PC-3 (cell line): Measurements from ENCODE around the gene CCER1. TPM values are rescaled to one million over a fixed set of nuclear protein-coding genes. Genes with fewer than 3 reads are reported as not detected.

Experiments used
- ATAC-seq: fragments of 200-7000 bp; cut with Tn5 transposase; 2 replicates; pipeline ENCODE4 v1.9.1; 2020; ENCODE audit warnings: mild to moderate bottlenecking, moderate library complexity
- BruUV-seq: library from RNA; stranded (reverse); fragments of 400-500 nt; replicated peaks from 2 replicates; lab custom pipeline; 2021; lab: Mats Ljungman, UMichigan
- CTCF ChIA-PET: fragments of 300-600 bp; sonication (Branson Sonifier 250); formaldehyde crosslinking; loops from one replicate; lab custom pipeline; 2022; ENCODE audit warnings: antibody characterized with exemption; lab: Charles Lee
- POLR2A ChIA-PET: fragments of 300-600 bp; sonication (Branson Sonifier 250); formaldehyde crosslinking; loops from one replicate; lab custom pipeline; 2022; ENCODE audit warnings: antibody characterized with exemption; ENCODE audit not compliant: unreplicated experiment; lab: Charles Lee
- DNase-seq: peaks from one replicate; pipeline ENCODE4 v3.0.0-alpha.2; 2015
- H2AFZ ChIP-seq: fragments of 300-600 bp; sonication (generic); 2 replicates; pipeline ENCODE4 v1.6.0; 2016; ENCODE audit warnings: antibody characterized with exemption, low read length
- H3F3A ChIP-seq: fragments of 300-600 bp; sonication (generic); one replicate; pipeline ENCODE4 v1.6.0; 2017; ENCODE audit warnings: antibody characterized with exemption, low read length, control low read depth, mild to moderate bottlenecking; ENCODE audit not compliant: unreplicated experiment
- H3K27ac ChIP-seq: fragments of 300-600 bp; sonication (generic); 2 replicates; pipeline ENCODE4 v1.5.1; 2016; ENCODE audit warnings: mild to moderate bottlenecking, low read length
- H3K27me3 ChIP-seq: fragments of 300-600 bp; sonication (generic); 2 replicates; pipeline ENCODE4 v1.6.1; 2016; ENCODE audit warnings: low read length, mixed read lengths
- H3K36me3 ChIP-seq: fragments of 300-600 bp; sonication (generic); 2 replicates; pipeline ENCODE4 v1.6.1; 2016; ENCODE audit warnings: low read depth, mixed run types, low read length, mixed read lengths
- H3K4me1 ChIP-seq: fragments of 300-600 bp; sonication (generic); 2 replicates; pipeline ENCODE4 v1.5.1; 2016; ENCODE audit warnings: low read length; ENCODE audit not compliant: insufficient read depth
- H3K4me2 ChIP-seq: fragments of 300-600 bp; sonication (generic); 2 replicates; pipeline ENCODE4 v1.6.0; 2016; ENCODE audit warnings: low read length
- H3K4me3 ChIP-seq: fragments of 300-600 bp; sonication (generic); 2 replicates; pipeline ENCODE4 v1.5.1; 2016; ENCODE audit warnings: mild to moderate bottlenecking, low read length, mixed read lengths
- H3K79me2 ChIP-seq: fragments of 300-600 bp; sonication (generic); 2 replicates; pipeline ENCODE4 v1.6.1; 2017; ENCODE audit warnings: low read length, mixed read lengths
- H3K9ac ChIP-seq: fragments of 300-600 bp; sonication (generic); 2 replicates; pipeline ENCODE4 v1.6.0; 2016; ENCODE audit warnings: mild to moderate bottlenecking, low read length
- H3K9me2 ChIP-seq: fragments of 300-600 bp; sonication (generic); replicated peaks from 2 replicates; pipeline ENCODE4 v1.6.1; 2016; ENCODE audit warnings: mixed run types, low read length, mixed read lengths
- H3K9me3 ChIP-seq: fragments of 300-600 bp; sonication (generic); 2 replicates; pipeline ENCODE4 v1.6.1; 2016; ENCODE audit warnings: low read length, mixed read lengths
- H4K20me1 ChIP-seq: fragments of 300-600 bp; sonication (generic); 2 replicates; pipeline ENCODE4 v1.6.1; 2016; ENCODE audit warnings: low read length, mixed read lengths
- EZH2 ChIP-seq: fragments of 300-600 bp; sonication (generic); IDR thresholded peaks from one replicate; pipeline ENCODE4 v1.6.1; 2017; ENCODE audit warnings: antibody characterized with exemption, mild to moderate bottlenecking, low read length; ENCODE audit not compliant: unreplicated experiment
- EZH2phosphoT487 ChIP-seq: fragments of 300-600 bp; sonication (generic); IDR thresholded peaks from 2 replicates; pipeline ENCODE4 v1.6.1; 2018; ENCODE audit warnings: mild to moderate bottlenecking, antibody characterized with exemption, low read length, borderline replicate concordance
- intact Hi-C: fragments of 100-400 bp; cut with micrococcal nuclease; formaldehyde crosslinking; loops from 2 replicates; pipeline ENCODE4 v1.9.0; 2023
- total RNA-seq: library from RNA; depleted of rRNA; stranded (reverse); fragments of >200 nt; gene quantifications from 2 replicates; pipeline ENCODE4 v1.2.3, GENCODE V29; 2014
- TF ChIP-seq, protein P1 (sequence below): fragments of 300-600 bp; sonication (generic); conservative IDR thresholded peaks from 2 replicates; pipeline ENCODE4 v1.5.1; 2017; ENCODE audit warnings: antibody characterized with exemption, low read depth, mild to moderate bottlenecking, low read length

Gene CCER1
- total RNA-seq, 1 experiment from 2014 or later = not detected

DNA sequence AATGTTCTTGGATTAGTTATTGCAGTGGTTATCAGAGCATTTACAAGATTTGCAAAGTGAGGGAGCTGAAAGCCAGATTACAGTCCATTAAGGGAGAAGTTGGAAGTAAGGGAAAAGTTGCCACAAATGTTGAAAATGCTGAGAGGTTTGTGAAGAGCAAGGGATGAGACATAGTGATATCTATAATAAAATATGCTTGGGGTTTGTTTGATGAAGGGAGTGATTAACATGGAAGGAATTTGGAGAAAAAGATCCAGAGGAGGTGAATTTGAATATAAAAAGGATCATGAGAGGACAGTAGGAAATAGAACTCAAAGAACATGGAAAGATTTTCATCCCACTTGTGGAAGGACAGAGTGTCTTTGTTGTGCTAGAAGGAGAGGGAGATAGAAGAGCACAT is 19.3 kb upstream of the CCER1 start:
- Histone ChIP-seq H3K4me2 (peak overlapping the region; percentile 29), H3K9ac (no peak overlapping the region), H3K36me3 (no peaks in the 10 kb centered on the region), H3K27ac (no peak overlapping the region), H3K9me3 (no peaks in the 10 kb centered on the region), H3K9me2 (no peaks in the 10 kb centered on the region), H4K20me1 (no peaks in the 10 kb centered on the region), H3K4me1 (peaks cover 34% of the 10 kb centered on the region), H3K27me3 (no peaks in the 10 kb centered on the region), H3F3A (no peaks in the 10 kb centered on the region), H3K4me3 (no peak overlapping the region), H3K79me2 (no peaks in the 10 kb centered on the region), H2AFZ (no peak overlapping the region)
- ChIA-PET CTCF (no interaction called here), POLR2A (interaction anchor here (0.6 kb wide), 1 partner anchor 138 kb away, joined by 3 read pairs; no protein-coding TSS in a partner anchor)
- BruUV-seq = no TSS peak
- intact Hi-C loops = no loop called here
- TF ChIP-seq, protein P1, sequence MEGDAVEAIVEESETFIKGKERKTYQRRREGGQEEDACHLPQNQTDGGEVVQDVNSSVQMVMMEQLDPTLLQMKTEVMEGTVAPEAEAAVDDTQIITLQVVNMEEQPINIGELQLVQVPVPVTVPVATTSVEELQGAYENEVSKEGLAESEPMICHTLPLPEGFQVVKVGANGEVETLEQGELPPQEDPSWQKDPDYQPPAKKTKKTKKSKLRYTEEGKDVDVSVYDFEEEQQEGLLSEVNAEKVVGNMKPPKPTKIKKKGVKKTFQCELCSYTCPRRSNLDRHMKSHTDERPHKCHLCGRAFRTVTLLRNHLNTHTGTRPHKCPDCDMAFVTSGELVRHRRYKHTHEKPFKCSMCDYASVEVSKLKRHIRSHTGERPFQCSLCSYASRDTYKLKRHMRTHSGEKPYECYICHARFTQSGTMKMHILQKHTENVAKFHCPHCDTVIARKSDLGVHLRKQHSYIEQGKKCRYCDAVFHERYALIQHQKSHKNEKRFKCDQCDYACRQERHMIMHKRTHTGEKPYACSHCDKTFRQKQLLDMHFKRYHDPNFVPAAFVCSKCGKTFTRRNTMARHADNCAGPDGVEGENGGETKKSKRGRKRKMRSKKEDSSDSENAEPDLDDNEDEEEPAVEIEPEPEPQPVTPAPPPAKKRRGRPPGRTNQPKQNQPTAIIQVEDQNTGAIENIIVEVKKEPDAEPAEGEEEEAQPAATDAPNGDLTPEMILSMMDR = no peak
- TF ChIP-seq EZH2phosphoT487 = no peak
- no peak for TF ChIP-seq EZH2
- peak; percentile 60 for ATAC-seq
- peak; percentile 70 for DNase-seq

DNA sequence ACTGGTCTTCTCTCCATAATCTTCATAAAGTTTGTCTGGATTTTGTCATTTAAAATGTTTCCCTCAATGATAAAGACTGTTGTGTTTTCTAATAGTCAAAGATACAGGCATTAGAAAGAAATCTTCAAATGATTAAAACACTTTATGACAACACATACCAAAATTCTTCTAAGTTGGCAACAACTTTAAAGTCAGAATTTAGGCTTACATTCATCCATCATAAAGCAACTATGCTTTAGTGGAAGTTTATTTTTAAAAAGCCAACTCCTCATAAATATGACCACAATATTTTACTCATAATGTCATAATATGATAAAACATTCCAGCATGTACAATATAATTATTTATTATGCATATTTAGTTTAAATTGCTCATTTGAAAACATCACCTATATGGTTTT is 17.2 kb upstream of the CCER1 start:
- H3K27me3 ChIP-seq = no peaks in the 10 kb centered on the region
- H3K27ac ChIP-seq = no peak overlapping the region
- H3K79me2 ChIP-seq = no peaks in the 10 kb centered on the region
- 0 out of 2 replicates have a peak, but pooled peaks have one; percentile 11 for ATAC-seq
- H3K9me2 ChIP-seq = no peaks in the 10 kb centered on the region
- no peaks in the 10 kb centered on the region for H3F3A ChIP-seq
- no peak overlapping the region for H2AFZ ChIP-seq
- H3K4me1 ChIP-seq = peaks cover 34% of the 10 kb centered on the region
- H3K4me3 ChIP-seq = no peak overlapping the region
- DNase-seq = no peak
- H4K20me1 ChIP-seq = no peaks in the 10 kb centered on the region
- BruUV-seq = no TSS peak
- H3K36me3 ChIP-seq = no peaks in the 10 kb centered on the region
- ChIA-PET POLR2A (no interaction called here), CTCF (no interaction called here)
- no peak overlapping the region for H3K9ac ChIP-seq
- intact Hi-C loops = no loop called here
- no peak overlapping the region for H3K4me2 ChIP-seq
- H3K9me3 ChIP-seq = no peaks in the 10 kb centered on the region
- no peak for TF ChIP-seq EZH2

DNA sequence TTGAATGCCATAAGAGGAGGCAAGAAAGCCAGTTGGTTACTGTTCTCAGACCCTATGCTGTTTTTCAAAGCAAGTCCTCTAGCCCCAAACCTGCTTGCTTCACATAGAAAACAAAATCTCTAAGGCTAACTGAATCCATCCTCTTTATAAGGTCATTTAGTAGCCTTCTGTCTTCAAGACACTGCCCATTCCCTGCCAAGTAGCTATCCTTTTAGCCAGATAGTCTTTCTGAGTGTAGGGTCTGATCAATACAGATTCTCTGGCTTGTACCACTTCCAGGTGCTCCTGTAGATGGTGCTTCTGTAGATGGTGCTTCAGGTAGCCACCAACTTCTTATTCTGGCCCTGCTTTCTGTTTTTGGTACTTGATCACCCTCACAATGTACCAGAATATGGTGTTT is 15.9 kb upstream of the CCER1 start:
- no peak overlapping the region for H3K4me2 ChIP-seq
- no TSS peak for BruUV-seq
- H3K9ac ChIP-seq = no peak overlapping the region
- ATAC-seq = no peak
- H3K79me2 ChIP-seq = no peaks in the 10 kb centered on the region
- H3K27ac ChIP-seq = no peak overlapping the region
- no peaks in the 10 kb centered on the region for H3K27me3 ChIP-seq
- DNase-seq = no peak
- peaks cover 29% of the 10 kb centered on the region for H3K4me1 ChIP-seq
- H4K20me1 ChIP-seq = no peaks in the 10 kb centered on the region
- no peaks in the 10 kb centered on the region for H3K9me2 ChIP-seq
- no peak overlapping the region for H2AFZ ChIP-seq
- H3K36me3 ChIP-seq = no peaks in the 10 kb centered on the region
- H3F3A ChIP-seq = no peaks in the 10 kb centered on the region
- intact Hi-C loops = no loop called here
- POLR2A ChIA-PET = no interaction called here
- H3K9me3 ChIP-seq = no peaks in the 10 kb centered on the region
- H3K4me3 ChIP-seq = no peak overlapping the region
- CTCF ChIA-PET = interaction anchor here (0.8 kb wide), 1 partner anchor 12 kb away, joined by 4 read pairs; no protein-coding TSS in a partner anchor
- TF ChIP-seq EZH2 (no peak), EZH2phosphoT487 (no peak)
- TF ChIP-seq, protein P1 = no peak
